Neural cell (in vitro differentiated cells): ENCODE data around the gene MFSD1.

ENCODE experiments used
- EZH2 ChIP-seq: fragments of 200-600, 300-800 bp; shearing (Covaris generic), sonication (generic); IDR thresholded peaks from 2 replicates; pipeline ENCODE4 v1.6.1; 2014; ENCODE audit warnings: antibody characterized with exemption, low read length, borderline replicate concordance, mild to moderate bottlenecking; ENCODE audit not compliant: insufficient read depth, poor library complexity, severe bottlenecking
- TAF1 ChIP-seq: IDR thresholded peaks from 2 replicates; pipeline ENCODE4 v1.6.1; 2012; ENCODE audit warnings: low read depth
- TF ChIP-seq, protein P1 (sequence below): fragments of 450-650 bp; IDR thresholded peaks from 2 replicates; pipeline ENCODE4 v1.5.1; 2014; ENCODE audit warnings: antibody characterized with exemption, mild to moderate bottlenecking, moderate library complexity; ENCODE audit not compliant: poor library complexity, severe bottlenecking
- TF ChIP-seq, protein P2 (sequence below): IDR thresholded peaks from 2 replicates; pipeline ENCODE4 v1.6.1; 2012; ENCODE audit warnings: borderline replicate concordance

DNA sequence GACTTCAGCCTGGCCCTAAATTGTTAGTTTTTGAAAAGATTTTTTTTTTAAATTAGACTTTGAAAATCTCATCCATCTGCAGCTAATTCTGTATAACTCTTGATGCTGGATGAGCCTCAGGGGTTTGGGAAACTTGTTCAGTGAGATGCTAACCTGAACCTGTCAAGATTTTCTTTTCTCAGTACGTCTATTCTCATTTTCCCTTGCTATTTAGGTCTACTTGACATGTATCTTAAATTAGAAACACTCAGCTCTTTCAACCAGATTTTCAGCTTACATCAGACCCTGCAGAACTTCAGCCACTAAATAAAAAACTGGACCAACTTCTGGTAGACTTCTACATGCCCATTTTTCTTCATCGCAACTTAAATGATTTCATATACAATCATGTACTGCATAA, 61.4 kb downstream of the MFSD1 start:
- TF ChIP-seq, protein P1, sequence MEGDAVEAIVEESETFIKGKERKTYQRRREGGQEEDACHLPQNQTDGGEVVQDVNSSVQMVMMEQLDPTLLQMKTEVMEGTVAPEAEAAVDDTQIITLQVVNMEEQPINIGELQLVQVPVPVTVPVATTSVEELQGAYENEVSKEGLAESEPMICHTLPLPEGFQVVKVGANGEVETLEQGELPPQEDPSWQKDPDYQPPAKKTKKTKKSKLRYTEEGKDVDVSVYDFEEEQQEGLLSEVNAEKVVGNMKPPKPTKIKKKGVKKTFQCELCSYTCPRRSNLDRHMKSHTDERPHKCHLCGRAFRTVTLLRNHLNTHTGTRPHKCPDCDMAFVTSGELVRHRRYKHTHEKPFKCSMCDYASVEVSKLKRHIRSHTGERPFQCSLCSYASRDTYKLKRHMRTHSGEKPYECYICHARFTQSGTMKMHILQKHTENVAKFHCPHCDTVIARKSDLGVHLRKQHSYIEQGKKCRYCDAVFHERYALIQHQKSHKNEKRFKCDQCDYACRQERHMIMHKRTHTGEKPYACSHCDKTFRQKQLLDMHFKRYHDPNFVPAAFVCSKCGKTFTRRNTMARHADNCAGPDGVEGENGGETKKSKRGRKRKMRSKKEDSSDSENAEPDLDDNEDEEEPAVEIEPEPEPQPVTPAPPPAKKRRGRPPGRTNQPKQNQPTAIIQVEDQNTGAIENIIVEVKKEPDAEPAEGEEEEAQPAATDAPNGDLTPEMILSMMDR = no peak
- TF ChIP-seq EZH2 = no peak
- TF ChIP-seq, protein P2, sequence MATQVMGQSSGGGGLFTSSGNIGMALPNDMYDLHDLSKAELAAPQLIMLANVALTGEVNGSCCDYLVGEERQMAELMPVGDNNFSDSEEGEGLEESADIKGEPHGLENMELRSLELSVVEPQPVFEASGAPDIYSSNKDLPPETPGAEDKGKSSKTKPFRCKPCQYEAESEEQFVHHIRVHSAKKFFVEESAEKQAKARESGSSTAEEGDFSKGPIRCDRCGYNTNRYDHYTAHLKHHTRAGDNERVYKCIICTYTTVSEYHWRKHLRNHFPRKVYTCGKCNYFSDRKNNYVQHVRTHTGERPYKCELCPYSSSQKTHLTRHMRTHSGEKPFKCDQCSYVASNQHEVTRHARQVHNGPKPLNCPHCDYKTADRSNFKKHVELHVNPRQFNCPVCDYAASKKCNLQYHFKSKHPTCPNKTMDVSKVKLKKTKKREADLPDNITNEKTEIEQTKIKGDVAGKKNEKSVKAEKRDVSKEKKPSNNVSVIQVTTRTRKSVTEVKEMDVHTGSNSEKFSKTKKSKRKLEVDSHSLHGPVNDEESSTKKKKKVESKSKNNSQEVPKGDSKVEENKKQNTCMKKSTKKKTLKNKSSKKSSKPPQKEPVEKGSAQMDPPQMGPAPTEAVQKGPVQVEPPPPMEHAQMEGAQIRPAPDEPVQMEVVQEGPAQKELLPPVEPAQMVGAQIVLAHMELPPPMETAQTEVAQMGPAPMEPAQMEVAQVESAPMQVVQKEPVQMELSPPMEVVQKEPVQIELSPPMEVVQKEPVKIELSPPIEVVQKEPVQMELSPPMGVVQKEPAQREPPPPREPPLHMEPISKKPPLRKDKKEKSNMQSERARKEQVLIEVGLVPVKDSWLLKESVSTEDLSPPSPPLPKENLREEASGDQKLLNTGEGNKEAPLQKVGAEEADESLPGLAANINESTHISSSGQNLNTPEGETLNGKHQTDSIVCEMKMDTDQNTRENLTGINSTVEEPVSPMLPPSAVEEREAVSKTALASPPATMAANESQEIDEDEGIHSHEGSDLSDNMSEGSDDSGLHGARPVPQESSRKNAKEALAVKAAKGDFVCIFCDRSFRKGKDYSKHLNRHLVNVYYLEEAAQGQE = no peak
- TF ChIP-seq TAF1 = no peak
